Kidney epithelial cell (primary cell): Measurements from ENCODE around the gene DYRK2. TPM values are rescaled to one million over a fixed set of nuclear protein-coding genes. Genes with fewer than 3 reads are reported as not detected.

Experiments used
- DNase-seq: peaks from one replicate; pipeline ENCODE4 v3.0.0-alpha.2; 2010; ENCODE audit warnings: low read depth
- H3K27me3 ChIP-seq: 2 replicates; pipeline ENCODE4 v1.6.0; 2011; ENCODE audit warnings: low read length; ENCODE audit not compliant: control insufficient read depth, insufficient read depth
- H3K36me3 ChIP-seq: 2 replicates; pipeline ENCODE4 v1.5.1; 2011; ENCODE audit warnings: low read length; ENCODE audit not compliant: control insufficient read depth, insufficient read depth
- H3K4me3 ChIP-seq: 2 replicates; pipeline ENCODE4 v1.5.1; 2011; ENCODE audit warnings: low read depth, mild to moderate bottlenecking, control low read depth, low read length
- total RNA-seq: library from RNA; depleted of rRNA; stranded (reverse); fragments of >200 nt; gene quantifications from 2 replicates; pipeline ENCODE4 v1.2.3, GENCODE V29; 2015
- TF ChIP-seq, protein P1 (sequence below): IDR thresholded peaks from 2 replicates; pipeline ENCODE4 v1.5.1; 2011; ENCODE audit warnings: mild to moderate bottlenecking, moderate library complexity, low read length, control low read depth, inconsistent platforms; ENCODE audit not compliant: insufficient read depth, poor library complexity, severe bottlenecking

Gene DYRK2
- total RNA-seq, 1 donor from 2014 or later, result 28.7 TPM

DNA sequence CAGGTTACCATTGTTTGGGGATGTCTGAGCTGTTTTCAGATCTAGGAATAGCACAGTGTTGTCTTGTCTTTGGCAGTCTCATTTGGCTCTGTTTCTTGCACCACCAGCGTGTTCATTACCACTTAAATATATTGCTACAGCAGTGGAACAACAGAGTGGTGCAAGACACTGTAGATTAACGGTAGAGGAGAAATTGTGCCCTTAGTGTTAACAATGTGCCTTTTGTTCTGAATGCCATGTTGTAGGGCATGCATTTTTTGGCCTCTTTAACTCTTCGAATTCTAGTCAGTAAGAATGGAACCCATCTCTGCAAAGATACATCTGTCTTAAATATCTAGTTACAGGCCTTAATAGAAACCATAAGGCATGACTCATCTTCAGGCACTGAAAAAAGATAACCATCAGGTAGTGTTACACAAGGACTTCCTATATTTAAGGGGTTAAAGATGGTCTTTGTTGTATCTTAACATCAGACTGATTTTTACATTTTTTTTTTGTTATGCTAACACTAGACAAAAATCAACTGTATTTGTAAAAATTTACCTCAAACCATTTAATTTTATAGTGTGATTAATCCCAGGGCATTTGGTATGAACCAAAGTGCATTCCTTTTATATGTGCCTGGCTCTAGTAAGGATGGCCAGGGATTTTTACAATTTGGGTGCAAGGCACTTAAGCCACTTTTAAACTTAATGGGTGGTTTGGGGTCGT, 12.9 kb downstream of the DYRK2 start:
- no peak overlapping the region for H3K4me3 ChIP-seq
- DNase-seq, result no peak
- peaks cover 3% of the 10 kb centered on the region for H3K36me3 ChIP-seq
- TF ChIP-seq, protein P1, sequence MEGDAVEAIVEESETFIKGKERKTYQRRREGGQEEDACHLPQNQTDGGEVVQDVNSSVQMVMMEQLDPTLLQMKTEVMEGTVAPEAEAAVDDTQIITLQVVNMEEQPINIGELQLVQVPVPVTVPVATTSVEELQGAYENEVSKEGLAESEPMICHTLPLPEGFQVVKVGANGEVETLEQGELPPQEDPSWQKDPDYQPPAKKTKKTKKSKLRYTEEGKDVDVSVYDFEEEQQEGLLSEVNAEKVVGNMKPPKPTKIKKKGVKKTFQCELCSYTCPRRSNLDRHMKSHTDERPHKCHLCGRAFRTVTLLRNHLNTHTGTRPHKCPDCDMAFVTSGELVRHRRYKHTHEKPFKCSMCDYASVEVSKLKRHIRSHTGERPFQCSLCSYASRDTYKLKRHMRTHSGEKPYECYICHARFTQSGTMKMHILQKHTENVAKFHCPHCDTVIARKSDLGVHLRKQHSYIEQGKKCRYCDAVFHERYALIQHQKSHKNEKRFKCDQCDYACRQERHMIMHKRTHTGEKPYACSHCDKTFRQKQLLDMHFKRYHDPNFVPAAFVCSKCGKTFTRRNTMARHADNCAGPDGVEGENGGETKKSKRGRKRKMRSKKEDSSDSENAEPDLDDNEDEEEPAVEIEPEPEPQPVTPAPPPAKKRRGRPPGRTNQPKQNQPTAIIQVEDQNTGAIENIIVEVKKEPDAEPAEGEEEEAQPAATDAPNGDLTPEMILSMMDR, result no peak
- H3K27me3 ChIP-seq, result no peaks in the 10 kb centered on the region

DNA sequence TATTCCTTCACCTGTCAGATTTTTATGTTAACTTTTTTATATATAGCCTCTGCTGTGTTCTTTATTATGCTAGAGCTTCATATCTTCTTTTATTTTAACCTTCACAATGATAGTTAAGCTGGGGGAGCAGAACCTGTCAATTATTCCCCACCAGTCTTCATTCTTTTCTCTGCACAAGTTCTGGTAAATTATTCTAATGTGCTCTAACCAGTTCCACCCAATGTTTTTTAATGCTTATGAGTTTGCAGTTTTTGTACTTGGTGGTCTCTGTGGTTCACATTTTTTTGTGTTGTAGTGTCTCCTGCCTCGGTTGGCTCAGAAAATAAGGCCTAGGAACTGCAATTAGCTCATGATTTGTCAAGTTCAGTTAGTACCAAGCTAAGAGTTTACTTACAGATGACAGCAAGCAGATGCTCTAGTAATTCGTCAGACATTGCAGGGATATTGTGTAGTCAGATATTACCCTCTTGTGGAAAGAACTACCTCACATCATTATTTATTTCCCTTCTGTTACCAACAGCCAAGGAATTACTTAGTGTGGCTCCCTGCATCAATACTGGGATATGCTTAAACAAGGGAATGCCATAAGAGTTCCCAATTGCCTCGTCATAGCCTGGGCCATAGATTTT, 14.5 kb downstream of the DYRK2 start:
- Histone ChIP-seq H3K4me3 (no peak overlapping the region), H3K36me3 (no peaks in the 10 kb centered on the region), H3K27me3 (no peaks in the 10 kb centered on the region)
- TF ChIP-seq, protein P1, result no peak
- DNase-seq, result no peak

- DNase-seq, result no peak
- Histone ChIP-seq H3K4me3 (no peak overlapping the region), H3K27me3 (no peaks in the 10 kb centered on the region), H3K36me3 (no peaks in the 10 kb centered on the region)
- TF ChIP-seq, protein P1, result no peak
These were observed 15.6 kb downstream of the DYRK2 start for GRCh38 chr12:67664171-67664570.

GRCh38 chr12:67665679-67666078, 17.1 kb downstream of the DYRK2 start:
- DNase-seq, result no peak
- TF ChIP-seq, protein P1, result no peak
- Histone ChIP-seq H3K4me3 (no peak overlapping the region), H3K36me3 (no peaks in the 10 kb centered on the region), H3K27me3 (no peaks in the 10 kb centered on the region)

DNA sequence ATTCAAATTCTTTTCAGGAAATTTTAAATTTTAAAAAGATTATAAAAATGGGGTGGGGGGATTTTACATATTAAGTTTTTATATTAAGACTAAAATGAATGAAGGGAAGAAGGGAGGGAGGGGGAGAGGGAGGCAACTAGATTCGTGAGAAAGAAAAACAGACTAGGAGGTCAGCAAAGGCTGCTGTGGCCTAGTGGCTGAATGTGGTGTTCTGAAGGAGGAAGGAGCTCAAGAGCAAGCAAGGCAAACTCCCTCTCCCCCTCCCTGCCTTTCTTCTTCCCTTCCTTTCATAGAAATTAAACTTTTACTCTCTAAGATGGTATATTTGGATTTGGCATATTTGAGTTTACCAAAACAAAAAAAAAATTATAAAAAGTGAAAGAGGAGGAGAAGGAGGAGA, 18.1 kb downstream of the DYRK2 start:
- no peaks in the 10 kb centered on the region for H3K27me3 ChIP-seq
- DNase-seq, result no peak
- TF ChIP-seq, protein P1, result no peak
- H3K36me3 ChIP-seq, result no peaks in the 10 kb centered on the region
- no peak overlapping the region for H3K4me3 ChIP-seq
